HepG2 (cell line): ENCODE measurements around the gene GADD45A. TPM values are rescaled to one million over a fixed set of nuclear protein-coding genes. Genes with fewer than 3 reads are reported as not detected.

Experiments used
- BRD4 ChIP-seq: sonication (generic); formaldehyde crosslinking; IDR thresholded peaks from 2 replicates; pipeline ENCODE4 v1.4.0; 2020; ENCODE audit warnings: missing genetic modification reagents
- CBX5 ChIP-seq: sonication (generic); formaldehyde crosslinking; IDR thresholded peaks from 2 replicates; pipeline ENCODE4 v1.4.0; 2020; ENCODE audit warnings: missing genetic modification reagents, borderline replicate concordance
- CCDC6 ChIP-seq: sonication (generic); formaldehyde crosslinking; IDR thresholded peaks from 2 replicates; pipeline ENCODE4 v1.8.1; 2022; ENCODE audit warnings: mild to moderate bottlenecking, missing genetic modification reagents, moderate library complexity
- IRX3 ChIP-seq: sonication (generic); formaldehyde crosslinking; IDR thresholded peaks from 2 replicates; pipeline ENCODE4 v1.8.1; 2023; ENCODE audit warnings: mild to moderate bottlenecking, low read depth, missing genetic modification reagents, borderline replicate concordance
- MTF2 ChIP-seq: sonication (generic); formaldehyde crosslinking; IDR thresholded peaks from 2 replicates; pipeline ENCODE4 v1.5.0; 2020; ENCODE audit warnings: missing genetic modification reagents, borderline replicate concordance
- NFE2L1 ChIP-seq: sonication (generic); formaldehyde crosslinking; IDR thresholded peaks from 2 replicates; pipeline ENCODE4 v1.4.0; 2020; ENCODE audit warnings: missing genetic modification reagents, mild to moderate bottlenecking, borderline replicate concordance
- NONO ChIP-seq, 2 experiments: fragments of 450-650 bp in 1 of 2; sonication (generic) in 1 of 2; formaldehyde crosslinking in 1 of 2; IDR thresholded peaks in 1 of 2; conservative IDR thresholded peaks in 1 of 2; 2 replicates each; pipeline versions ENCODE4 v1.6.1 to v1.8.0; 2017 to 2022; ENCODE audit warnings: mild to moderate bottlenecking in 1 of 2, missing genetic modification reagents in 1 of 2, moderate library complexity in 1 of 2
- PHF8 ChIP-seq: sonication (generic); formaldehyde crosslinking; IDR thresholded peaks from 2 replicates; pipeline ENCODE4 v1.5.0; 2020; ENCODE audit warnings: missing genetic modification reagents
- PITX1 ChIP-seq: sonication (generic); formaldehyde crosslinking; IDR thresholded peaks from 2 replicates; pipeline ENCODE4 v1.5.1; 2020; ENCODE audit warnings: mild to moderate bottlenecking, missing genetic modification reagents
- ZNF709 ChIP-seq: sonication (generic); formaldehyde crosslinking; IDR thresholded peaks from 2 replicates; pipeline ENCODE4 v1.5.0; 2020; ENCODE audit warnings: mild to moderate bottlenecking, missing genetic modification reagents
- ZSCAN31 ChIP-seq: sonication (generic); formaldehyde crosslinking; IDR thresholded peaks from 2 replicates; pipeline ENCODE4 v1.5.0; 2020; ENCODE audit warnings: low read depth, mild to moderate bottlenecking, missing genetic modification reagents
- polyA plus RNA-seq, 8 experiments: library from polyadenylated mRNA; depleted of rRNA in 3 of 8; stranded (reverse) in 7 of 8; unstranded in 1 of 8; fragments of >200 nt; fragmentation: Illumina TruSeq in 4 of 8; extraction: Trizol in 4 of 8; gene quantifications; 2 replicates each; pipeline versions ENCODE4 v1.2.1 to v1.2.3, GENCODE V29; 2011 to 2016; ENCODE audit warnings: low read depth in 4 of 8, missing spikeins in 1 of 8, mixed read lengths in 1 of 8; ENCODE audit not compliant: insufficient read depth in 1 of 8
- total RNA-seq, 5 experiments: library from RNA; depleted of rRNA; stranded (reverse); fragments of >200 nt; fragmentation: Illumina TruSeq; extraction: Trizol; gene quantifications; 2 replicates each; pipeline ENCODE4 v1.2.3, GENCODE V29; 2016; ENCODE audit warnings: low read depth in 1 of 5
- TF ChIP-seq, protein P1 (sequence below): sonication (generic); formaldehyde crosslinking; IDR thresholded peaks from 2 replicates; pipeline ENCODE4 v1.5.1; 2020; ENCODE audit warnings: mild to moderate bottlenecking, missing genetic modification reagents
- TF ChIP-seq, protein P2 (sequence below): IDR thresholded peaks from 2 replicates; pipeline ENCODE4 v1.6.1; 2016; ENCODE audit warnings: low read depth, control low read depth
- TF ChIP-seq, protein P3 (sequence below): sonication (generic); formaldehyde crosslinking; IDR thresholded peaks from 2 replicates; pipeline ENCODE4 v1.5.0; 2020; ENCODE audit warnings: missing genetic modification reagents
- TF ChIP-seq, protein P4 (sequence below): sonication (generic); formaldehyde crosslinking; IDR thresholded peaks from 2 replicates; pipeline ENCODE4 v1.4.0; 2020; ENCODE audit warnings: missing genetic modification reagents

The GADD45A gene
- total and polyA plus RNA-seq, 2 of the 13 experiments (the other 11 are each of a cell fraction or from before 2014, with no cell fraction given) = 33.2 to 46.2 TPM

DNA sequence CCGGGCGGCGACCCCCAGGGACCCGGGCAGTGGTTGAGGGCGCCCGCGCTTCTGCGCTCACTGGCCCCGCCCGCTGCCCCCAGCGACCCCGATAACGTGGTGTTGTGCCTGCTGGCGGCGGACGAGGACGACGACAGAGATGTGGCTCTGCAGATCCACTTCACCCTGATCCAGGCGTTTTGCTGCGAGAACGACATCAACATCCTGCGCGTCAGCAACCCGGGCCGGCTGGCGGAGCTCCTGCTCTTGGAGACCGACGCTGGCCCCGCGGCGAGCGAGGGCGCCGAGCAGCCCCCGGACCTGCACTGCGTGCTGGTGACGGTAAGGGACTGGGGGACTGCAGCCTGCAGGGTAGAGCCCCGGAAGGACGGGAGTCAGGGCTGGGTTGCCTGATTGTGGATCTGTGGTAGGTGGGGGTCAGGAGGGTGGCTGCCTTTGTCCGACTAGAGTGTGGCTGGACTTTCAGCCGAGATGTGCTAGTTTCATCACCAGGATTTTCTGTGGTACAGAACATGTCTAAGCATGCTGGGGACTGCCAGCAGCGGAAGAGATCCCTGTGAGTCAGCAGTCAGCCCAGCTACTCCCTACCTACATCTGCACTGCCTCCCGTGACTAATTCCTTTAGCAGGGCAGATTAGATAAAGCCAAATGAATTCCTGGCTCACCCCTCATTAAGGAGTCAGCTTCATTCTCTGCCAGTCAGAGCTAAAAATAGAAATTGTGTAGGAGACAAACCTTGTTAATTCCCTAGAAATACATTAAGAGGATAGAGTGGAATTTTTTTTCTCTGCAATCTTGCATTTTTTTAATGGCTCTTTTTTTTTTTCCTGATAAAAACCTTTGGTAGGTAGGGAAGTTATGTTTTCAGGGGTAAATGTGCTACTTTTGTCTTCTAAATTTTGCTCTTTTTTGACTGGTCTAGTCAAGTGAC lies 1.5 kb downstream of the GADD45A start (continued):
- TF ChIP-seq NONO (IDR thresholded peaks at IDR 0.05) (no peak), NONO (CRISPR knock-in tag; conservative IDR thresholded peaks at IDR 0.05) (no peak), ZNF709 (CRISPR knock-in tag) (peak; percentile 100), BRD4 (no peak), CCDC6 (CRISPR knock-in tag) (no peak; the same call in 1 of the 2 replicates), PITX1 (CRISPR knock-in tag) (peak; percentile 62), ZSCAN31 (peak; percentile 65), IRX3 (CRISPR knock-in tag) (no peak), NFE2L1 (CRISPR knock-in tag) (no peak), PHF8 (CRISPR knock-in tag) (peak; percentile 23; the same call in 1 of the 2 replicates), CBX5 (no peak; the same call in 1 of the 2 replicates), MTF2 (CRISPR knock-in tag) (no peak)
- TF ChIP-seq, protein P1, sequence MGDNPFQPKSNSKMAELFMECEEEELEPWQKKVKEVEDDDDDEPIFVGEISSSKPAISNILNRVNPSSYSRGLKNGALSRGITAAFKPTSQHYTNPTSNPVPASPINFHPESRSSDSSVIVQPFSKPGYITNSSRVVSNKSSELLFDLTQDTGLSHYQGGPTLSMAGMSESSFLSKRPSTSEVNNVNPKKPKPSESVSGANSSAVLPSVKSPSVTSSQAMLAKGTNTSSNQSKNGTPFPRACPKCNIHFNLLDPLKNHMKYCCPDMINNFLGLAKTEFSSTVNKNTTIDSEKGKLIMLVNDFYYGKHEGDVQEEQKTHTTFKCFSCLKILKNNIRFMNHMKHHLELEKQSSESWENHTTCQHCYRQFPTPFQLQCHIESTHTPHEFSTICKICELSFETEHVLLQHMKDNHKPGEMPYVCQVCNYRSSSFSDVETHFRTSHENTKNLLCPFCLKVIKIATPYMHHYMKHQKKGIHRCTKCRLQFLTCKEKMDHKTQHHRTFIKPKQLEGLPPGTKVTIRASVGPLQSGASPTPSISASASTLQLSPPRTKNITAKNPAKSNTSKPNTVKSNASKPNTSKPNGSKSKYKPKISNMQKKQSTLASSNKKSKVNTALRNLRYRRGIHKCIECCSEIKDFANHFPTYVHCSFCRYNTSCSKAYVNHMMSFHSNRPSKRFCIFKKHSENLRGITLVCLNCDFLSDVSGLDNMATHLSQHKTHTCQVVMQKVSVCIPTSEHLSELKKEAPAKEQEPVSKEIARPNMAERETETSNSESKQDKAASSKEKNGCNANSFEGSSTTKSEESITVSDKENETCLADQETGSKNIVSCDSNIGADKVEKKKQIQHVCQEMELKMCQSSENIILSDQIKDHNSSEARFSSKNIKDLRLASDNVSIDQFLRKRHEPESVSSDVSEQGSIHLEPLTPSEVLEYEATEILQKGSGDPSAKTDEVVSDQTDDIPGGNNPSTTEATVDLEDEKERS (CRISPR knock-in tag) = no peak
- TF ChIP-seq, protein P2, sequence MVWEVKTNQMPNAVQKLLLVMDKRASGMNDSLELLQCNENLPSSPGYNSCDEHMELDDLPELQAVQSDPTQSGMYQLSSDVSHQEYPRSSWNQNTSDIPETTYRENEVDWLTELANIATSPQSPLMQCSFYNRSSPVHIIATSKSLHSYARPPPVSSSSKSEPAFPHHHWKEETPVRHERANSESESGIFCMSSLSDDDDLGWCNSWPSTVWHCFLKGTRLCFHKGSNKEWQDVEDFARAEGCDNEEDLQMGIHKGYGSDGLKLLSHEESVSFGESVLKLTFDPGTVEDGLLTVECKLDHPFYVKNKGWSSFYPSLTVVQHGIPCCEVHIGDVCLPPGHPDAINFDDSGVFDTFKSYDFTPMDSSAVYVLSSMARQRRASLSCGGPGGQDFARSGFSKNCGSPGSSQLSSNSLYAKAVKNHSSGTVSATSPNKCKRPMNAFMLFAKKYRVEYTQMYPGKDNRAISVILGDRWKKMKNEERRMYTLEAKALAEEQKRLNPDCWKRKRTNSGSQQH (CRISPR knock-in tag) = no peak
- TF ChIP-seq, protein P3, sequence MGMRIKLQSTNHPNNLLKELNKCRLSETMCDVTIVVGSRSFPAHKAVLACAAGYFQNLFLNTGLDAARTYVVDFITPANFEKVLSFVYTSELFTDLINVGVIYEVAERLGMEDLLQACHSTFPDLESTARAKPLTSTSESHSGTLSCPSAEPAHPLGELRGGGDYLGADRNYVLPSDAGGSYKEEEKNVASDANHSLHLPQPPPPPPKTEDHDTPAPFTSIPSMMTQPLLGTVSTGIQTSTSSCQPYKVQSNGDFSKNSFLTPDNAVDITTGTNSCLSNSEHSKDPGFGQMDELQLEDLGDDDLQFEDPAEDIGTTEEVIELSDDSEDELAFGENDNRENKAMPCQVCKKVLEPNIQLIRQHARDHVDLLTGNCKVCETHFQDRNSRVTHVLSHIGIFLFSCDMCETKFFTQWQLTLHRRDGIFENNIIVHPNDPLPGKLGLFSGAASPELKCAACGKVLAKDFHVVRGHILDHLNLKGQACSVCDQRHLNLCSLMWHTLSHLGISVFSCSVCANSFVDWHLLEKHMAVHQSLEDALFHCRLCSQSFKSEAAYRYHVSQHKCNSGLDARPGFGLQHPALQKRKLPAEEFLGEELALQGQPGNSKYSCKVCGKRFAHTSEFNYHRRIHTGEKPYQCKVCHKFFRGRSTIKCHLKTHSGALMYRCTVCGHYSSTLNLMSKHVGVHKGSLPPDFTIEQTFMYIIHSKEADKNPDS (CRISPR knock-in tag) = no peak
- TF ChIP-seq, protein P4, sequence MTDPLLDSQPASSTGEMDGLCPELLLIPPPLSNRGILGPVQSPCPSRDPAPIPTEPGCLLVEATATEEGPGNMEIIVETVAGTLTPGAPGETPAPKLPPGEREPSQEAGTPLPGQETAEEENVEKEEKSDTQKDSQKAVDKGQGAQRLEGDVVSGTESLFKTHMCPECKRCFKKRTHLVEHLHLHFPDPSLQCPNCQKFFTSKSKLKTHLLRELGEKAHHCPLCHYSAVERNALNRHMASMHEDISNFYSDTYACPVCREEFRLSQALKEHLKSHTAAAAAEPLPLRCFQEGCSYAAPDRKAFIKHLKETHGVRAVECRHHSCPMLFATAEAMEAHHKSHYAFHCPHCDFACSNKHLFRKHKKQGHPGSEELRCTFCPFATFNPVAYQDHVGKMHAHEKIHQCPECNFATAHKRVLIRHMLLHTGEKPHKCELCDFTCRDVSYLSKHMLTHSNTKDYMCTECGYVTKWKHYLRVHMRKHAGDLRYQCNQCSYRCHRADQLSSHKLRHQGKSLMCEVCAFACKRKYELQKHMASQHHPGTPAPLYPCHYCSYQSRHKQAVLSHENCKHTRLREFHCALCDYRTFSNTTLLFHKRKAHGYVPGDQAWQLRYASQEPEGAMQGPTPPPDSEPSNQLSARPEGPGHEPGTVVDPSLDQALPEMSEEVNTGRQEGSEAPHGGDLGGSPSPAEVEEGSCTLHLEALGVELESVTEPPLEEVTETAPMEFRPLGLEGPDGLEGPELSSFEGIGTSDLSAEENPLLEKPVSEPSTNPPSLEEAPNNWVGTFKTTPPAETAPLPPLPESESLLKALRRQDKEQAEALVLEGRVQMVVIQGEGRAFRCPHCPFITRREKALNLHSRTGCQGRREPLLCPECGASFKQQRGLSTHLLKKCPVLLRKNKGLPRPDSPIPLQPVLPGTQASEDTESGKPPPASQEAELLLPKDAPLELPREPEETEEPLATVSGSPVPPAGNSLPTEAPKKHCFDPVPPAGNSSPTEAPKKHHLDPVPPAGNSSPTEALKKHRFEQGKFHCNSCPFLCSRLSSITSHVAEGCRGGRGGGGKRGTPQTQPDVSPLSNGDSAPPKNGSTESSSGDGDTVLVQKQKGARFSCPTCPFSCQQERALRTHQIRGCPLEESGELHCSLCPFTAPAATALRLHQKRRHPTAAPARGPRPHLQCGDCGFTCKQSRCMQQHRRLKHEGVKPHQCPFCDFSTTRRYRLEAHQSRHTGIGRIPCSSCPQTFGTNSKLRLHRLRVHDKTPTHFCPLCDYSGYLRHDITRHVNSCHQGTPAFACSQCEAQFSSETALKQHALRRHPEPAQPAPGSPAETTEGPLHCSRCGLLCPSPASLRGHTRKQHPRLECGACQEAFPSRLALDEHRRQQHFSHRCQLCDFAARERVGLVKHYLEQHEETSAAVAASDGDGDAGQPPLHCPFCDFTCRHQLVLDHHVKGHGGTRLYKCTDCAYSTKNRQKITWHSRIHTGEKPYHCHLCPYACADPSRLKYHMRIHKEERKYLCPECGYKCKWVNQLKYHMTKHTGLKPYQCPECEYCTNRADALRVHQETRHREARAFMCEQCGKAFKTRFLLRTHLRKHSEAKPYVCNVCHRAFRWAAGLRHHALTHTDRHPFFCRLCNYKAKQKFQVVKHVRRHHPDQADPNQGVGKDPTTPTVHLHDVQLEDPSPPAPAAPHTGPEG (CRISPR knock-in tag) = no peak
